GM23338 (cell line): ENCODE data around the gene RFWD3. TPM values are rescaled to one million over a fixed set of nuclear protein-coding genes. Genes with fewer than 3 reads are reported as not detected.
A peak's percentile ranks its signal among the peaks of the same experiment; 100 is the strongest.

ENCODE experiments used
- ATAC-seq: fragments of 200-7000 bp; cut with Tn5 transposase; 3 replicates; pipeline ENCODE4 v1.9.1; 2020
- DNase-seq: peaks from one replicate; pipeline ENCODE4 v3.0.0-alpha.2; 2015; ENCODE audit warnings: low spot score
- H2AFZ ChIP-seq: fragments of 200-600 bp; sonication (generic); 2 replicates; pipeline ENCODE4 v1.8.0; 2016; ENCODE audit warnings: antibody characterized with exemption, mild to moderate bottlenecking, moderate library complexity
- H3F3A ChIP-seq: fragments of 200-600 bp; sonication (generic); replicated peaks from 2 replicates; pipeline ENCODE4 v1.8.0; 2017; ENCODE audit warnings: antibody characterized with exemption, mixed run types, low read depth
- H3K27ac ChIP-seq: fragments of 200-600 bp; sonication (generic); 2 replicates; pipeline ENCODE4 v1.6.1; 2016; ENCODE audit warnings: low read depth
- H3K27me3 ChIP-seq: fragments of 200-600 bp; sonication (generic); 2 replicates; pipeline ENCODE4 v1.8.0; 2016; ENCODE audit warnings: mild to moderate bottlenecking, mixed run types, moderate library complexity; ENCODE audit not compliant: insufficient read depth
- H3K36me3 ChIP-seq: fragments of 200-600 bp; sonication (generic); 2 replicates; pipeline ENCODE4 v1.8.0; 2016; ENCODE audit warnings: mild to moderate bottlenecking; ENCODE audit not compliant: insufficient read depth
- H3K4me1 ChIP-seq: fragments of 200-600 bp; sonication (generic); 2 replicates; pipeline ENCODE4 v1.8.0; 2016; ENCODE audit warnings: mild to moderate bottlenecking, moderate library complexity; ENCODE audit not compliant: insufficient read depth
- H3K4me2 ChIP-seq: fragments of 200-600 bp; sonication (generic); 2 replicates; pipeline ENCODE4 v1.7.1; 2017; ENCODE audit warnings: mixed run types
- H3K4me3 ChIP-seq: fragments of 200-600 bp; sonication (generic); 2 replicates; pipeline ENCODE4 v1.6.1; 2016; ENCODE audit warnings: mixed run types
- H3K79me2 ChIP-seq: fragments of 200-600 bp; sonication (generic); replicated peaks from 2 replicates; pipeline ENCODE4 v1.8.0; 2017; ENCODE audit warnings: mild to moderate bottlenecking; ENCODE audit not compliant: insufficient read depth
- H3K9me2 ChIP-seq: fragments of 200-600 bp; sonication (generic); 2 replicates; pipeline ENCODE4 v1.8.0; 2017; ENCODE audit not compliant: insufficient read depth
- H4K20me1 ChIP-seq: fragments of 200-600 bp; sonication (generic); replicated peaks from 2 replicates; pipeline ENCODE4 v1.8.0; 2017; ENCODE audit warnings: mild to moderate bottlenecking; ENCODE audit not compliant: insufficient read depth
- H3K27ac Mint-ChIP-seq: 2 replicates; pipeline ENCODE4 v1.8.0; 2020; ENCODE audit warnings: inconsistent platforms, mild to moderate bottlenecking, moderate library complexity, mixed read lengths
- H3K27me3 Mint-ChIP-seq: 3 replicates; pipeline ENCODE4 v1.8.0; 2022; ENCODE audit warnings: low read depth, mild to moderate bottlenecking, moderate library complexity, mixed read lengths, inconsistent platforms; ENCODE audit not compliant: insufficient read depth, poor library complexity
- H3K36me3 Mint-ChIP-seq: 3 replicates; pipeline ENCODE4 v1.8.0; 2021; ENCODE audit warnings: low read depth, mild to moderate bottlenecking, inconsistent platforms, moderate library complexity, mixed read lengths
- H3K4me1 Mint-ChIP-seq: 3 replicates; pipeline ENCODE4 v1.8.0; 2020; ENCODE audit warnings: mild to moderate bottlenecking, inconsistent platforms, mixed read lengths
- H3K4me3 Mint-ChIP-seq: 3 replicates; pipeline ENCODE4 v1.8.0; 2021; ENCODE audit warnings: moderate library complexity, mild to moderate bottlenecking, inconsistent platforms, mixed read lengths
- H3K9me3 Mint-ChIP-seq: 3 replicates; pipeline ENCODE4 v1.8.0; 2020; ENCODE audit warnings: moderate library complexity, mild to moderate bottlenecking, inconsistent platforms, mixed read lengths
- CREB1 ChIP-seq: fragments of 250-450 bp; sonication (Bioruptor Pico); IDR thresholded peaks from 2 replicates; pipeline ENCODE4 v1.5.0; 2020; ENCODE audit warnings: low read depth, mild to moderate bottlenecking, moderate library complexity
- CTCF ChIP-seq, 2 experiments: fragments of 200-600 bp in 1 of 2; sonication (generic) in 1 of 2; conservative IDR thresholded peaks; 2 replicates each; pipeline versions ENCODE4 v1.5.1 to v1.6.1; 2016 to 2017; ENCODE audit warnings: antibody characterized with exemption in 2 of 2, low read depth in 2 of 2, mild to moderate bottlenecking in 2 of 2, moderate library complexity in 1 of 2
- EZH2 ChIP-seq: fragments of 200-600 bp; sonication (generic); IDR thresholded peaks from one replicate; pipeline ENCODE4 v1.8.0; 2017; ENCODE audit warnings: antibody characterized with exemption, mild to moderate bottlenecking, low read depth; ENCODE audit not compliant: unreplicated experiment
- EZH2phosphoT487 ChIP-seq: fragments of 200-600 bp; sonication (generic); IDR thresholded peaks from one replicate; pipeline ENCODE4 v1.8.1; 2018; ENCODE audit warnings: antibody characterized with exemption; ENCODE audit not compliant: unreplicated experiment
- JUNB ChIP-seq: IDR thresholded peaks from one replicate; pipeline ENCODE4 v1.6.1; 2016; ENCODE audit warnings: antibody characterized with exemption; ENCODE audit not compliant: unreplicated experiment
- NANOG ChIP-seq: IDR thresholded peaks from 2 replicates; pipeline ENCODE4 v1.6.1; 2016; ENCODE audit warnings: antibody characterized with exemption, borderline replicate concordance
- POLR2AphosphoS5 ChIP-seq: IDR thresholded peaks from 2 replicates; pipeline ENCODE4 v1.6.1; 2016; ENCODE audit warnings: antibody characterized with exemption, low read depth
- REST ChIP-seq: IDR thresholded peaks from one replicate; pipeline ENCODE4 v1.6.1; 2018; ENCODE audit warnings: antibody characterized with exemption; ENCODE audit not compliant: unreplicated experiment
- STAT1 ChIP-seq: IDR thresholded peaks from one replicate; pipeline ENCODE4 v1.6.1; 2016; ENCODE audit warnings: antibody characterized with exemption; ENCODE audit not compliant: unreplicated experiment
- ZNF114 ChIP-seq: fragments of 250-450 bp; sonication (Bioruptor Pico); IDR thresholded peaks from 2 replicates; pipeline ENCODE4 v1.5.0; 2020; ENCODE audit warnings: mild to moderate bottlenecking, moderate library complexity
- ZNF331 ChIP-seq: fragments of 250-450 bp; sonication (Bioruptor Pico); IDR thresholded peaks from 2 replicates; pipeline ENCODE4 v1.5.0; 2020; ENCODE audit warnings: low read depth, mild to moderate bottlenecking, moderate library complexity
- polyA plus RNA-seq: library from polyadenylated mRNA; unstranded; fragments of >200 nt; fragmentation: Nextera tagmentation; extraction: Ambion mirVana; gene quantifications from 2 replicates; pipeline ENCODE4 v1.2.1, GENCODE V29; 2016
- total RNA-seq: library from RNA; depleted of rRNA; stranded (reverse); fragments of >200 nt; shearing (Covaris generic); gene quantifications from 2 replicates; pipeline ENCODE4 v1.2.3, GENCODE V29; 2014
- TF ChIP-seq, protein P1 (sequence below): IDR thresholded peaks from 2 replicates; pipeline ENCODE4 v1.6.1; 2016; ENCODE audit warnings: antibody characterized with exemption
- TF ChIP-seq, protein P2 (sequence below): fragments of 250-450 bp; sonication (Bioruptor Pico); IDR thresholded peaks from 2 replicates; pipeline ENCODE4 v1.5.0; 2020; ENCODE audit warnings: mild to moderate bottlenecking, moderate library complexity

RFWD3 gene
- total and polyA plus RNA-seq, 2 experiments from 2014 or later = 27.6 to 113 TPM

GRCh38 chr16:74657870-74658642 lies 8.6 kb downstream of the RFWD3 start:
- H2AFZ ChIP-seq = no peak overlapping the region
- H3K79me2 ChIP-seq = peaks cover 100% of the 10 kb centered on the region
- no peak for ATAC-seq
- DNase-seq = no peak
- 0 out of 2 replicates have a peak overlapping the region, but pooled peaks have one; percentile 23 for H3K27ac ChIP-seq
- TF ChIP-seq EZH2 = no peak
- TF ChIP-seq, protein P1, sequence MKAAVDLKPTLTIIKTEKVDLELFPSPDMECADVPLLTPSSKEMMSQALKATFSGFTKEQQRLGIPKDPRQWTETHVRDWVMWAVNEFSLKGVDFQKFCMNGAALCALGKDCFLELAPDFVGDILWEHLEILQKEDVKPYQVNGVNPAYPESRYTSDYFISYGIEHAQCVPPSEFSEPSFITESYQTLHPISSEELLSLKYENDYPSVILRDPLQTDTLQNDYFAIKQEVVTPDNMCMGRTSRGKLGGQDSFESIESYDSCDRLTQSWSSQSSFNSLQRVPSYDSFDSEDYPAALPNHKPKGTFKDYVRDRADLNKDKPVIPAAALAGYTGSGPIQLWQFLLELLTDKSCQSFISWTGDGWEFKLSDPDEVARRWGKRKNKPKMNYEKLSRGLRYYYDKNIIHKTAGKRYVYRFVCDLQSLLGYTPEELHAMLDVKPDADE = no peak
- no peak for TF ChIP-seq POLR2AphosphoS5
- TF ChIP-seq CTCF (conservative IDR thresholded peaks at IDR 0.05; ENCODE audit: low read depth in 2 of 2) = no peak
- TF ChIP-seq STAT1 = no peak
- TF ChIP-seq EZH2phosphoT487 = no peak
- TF ChIP-seq CREB1 (CRISPR knock-in tag) = no peak
- TF ChIP-seq, protein P2, sequence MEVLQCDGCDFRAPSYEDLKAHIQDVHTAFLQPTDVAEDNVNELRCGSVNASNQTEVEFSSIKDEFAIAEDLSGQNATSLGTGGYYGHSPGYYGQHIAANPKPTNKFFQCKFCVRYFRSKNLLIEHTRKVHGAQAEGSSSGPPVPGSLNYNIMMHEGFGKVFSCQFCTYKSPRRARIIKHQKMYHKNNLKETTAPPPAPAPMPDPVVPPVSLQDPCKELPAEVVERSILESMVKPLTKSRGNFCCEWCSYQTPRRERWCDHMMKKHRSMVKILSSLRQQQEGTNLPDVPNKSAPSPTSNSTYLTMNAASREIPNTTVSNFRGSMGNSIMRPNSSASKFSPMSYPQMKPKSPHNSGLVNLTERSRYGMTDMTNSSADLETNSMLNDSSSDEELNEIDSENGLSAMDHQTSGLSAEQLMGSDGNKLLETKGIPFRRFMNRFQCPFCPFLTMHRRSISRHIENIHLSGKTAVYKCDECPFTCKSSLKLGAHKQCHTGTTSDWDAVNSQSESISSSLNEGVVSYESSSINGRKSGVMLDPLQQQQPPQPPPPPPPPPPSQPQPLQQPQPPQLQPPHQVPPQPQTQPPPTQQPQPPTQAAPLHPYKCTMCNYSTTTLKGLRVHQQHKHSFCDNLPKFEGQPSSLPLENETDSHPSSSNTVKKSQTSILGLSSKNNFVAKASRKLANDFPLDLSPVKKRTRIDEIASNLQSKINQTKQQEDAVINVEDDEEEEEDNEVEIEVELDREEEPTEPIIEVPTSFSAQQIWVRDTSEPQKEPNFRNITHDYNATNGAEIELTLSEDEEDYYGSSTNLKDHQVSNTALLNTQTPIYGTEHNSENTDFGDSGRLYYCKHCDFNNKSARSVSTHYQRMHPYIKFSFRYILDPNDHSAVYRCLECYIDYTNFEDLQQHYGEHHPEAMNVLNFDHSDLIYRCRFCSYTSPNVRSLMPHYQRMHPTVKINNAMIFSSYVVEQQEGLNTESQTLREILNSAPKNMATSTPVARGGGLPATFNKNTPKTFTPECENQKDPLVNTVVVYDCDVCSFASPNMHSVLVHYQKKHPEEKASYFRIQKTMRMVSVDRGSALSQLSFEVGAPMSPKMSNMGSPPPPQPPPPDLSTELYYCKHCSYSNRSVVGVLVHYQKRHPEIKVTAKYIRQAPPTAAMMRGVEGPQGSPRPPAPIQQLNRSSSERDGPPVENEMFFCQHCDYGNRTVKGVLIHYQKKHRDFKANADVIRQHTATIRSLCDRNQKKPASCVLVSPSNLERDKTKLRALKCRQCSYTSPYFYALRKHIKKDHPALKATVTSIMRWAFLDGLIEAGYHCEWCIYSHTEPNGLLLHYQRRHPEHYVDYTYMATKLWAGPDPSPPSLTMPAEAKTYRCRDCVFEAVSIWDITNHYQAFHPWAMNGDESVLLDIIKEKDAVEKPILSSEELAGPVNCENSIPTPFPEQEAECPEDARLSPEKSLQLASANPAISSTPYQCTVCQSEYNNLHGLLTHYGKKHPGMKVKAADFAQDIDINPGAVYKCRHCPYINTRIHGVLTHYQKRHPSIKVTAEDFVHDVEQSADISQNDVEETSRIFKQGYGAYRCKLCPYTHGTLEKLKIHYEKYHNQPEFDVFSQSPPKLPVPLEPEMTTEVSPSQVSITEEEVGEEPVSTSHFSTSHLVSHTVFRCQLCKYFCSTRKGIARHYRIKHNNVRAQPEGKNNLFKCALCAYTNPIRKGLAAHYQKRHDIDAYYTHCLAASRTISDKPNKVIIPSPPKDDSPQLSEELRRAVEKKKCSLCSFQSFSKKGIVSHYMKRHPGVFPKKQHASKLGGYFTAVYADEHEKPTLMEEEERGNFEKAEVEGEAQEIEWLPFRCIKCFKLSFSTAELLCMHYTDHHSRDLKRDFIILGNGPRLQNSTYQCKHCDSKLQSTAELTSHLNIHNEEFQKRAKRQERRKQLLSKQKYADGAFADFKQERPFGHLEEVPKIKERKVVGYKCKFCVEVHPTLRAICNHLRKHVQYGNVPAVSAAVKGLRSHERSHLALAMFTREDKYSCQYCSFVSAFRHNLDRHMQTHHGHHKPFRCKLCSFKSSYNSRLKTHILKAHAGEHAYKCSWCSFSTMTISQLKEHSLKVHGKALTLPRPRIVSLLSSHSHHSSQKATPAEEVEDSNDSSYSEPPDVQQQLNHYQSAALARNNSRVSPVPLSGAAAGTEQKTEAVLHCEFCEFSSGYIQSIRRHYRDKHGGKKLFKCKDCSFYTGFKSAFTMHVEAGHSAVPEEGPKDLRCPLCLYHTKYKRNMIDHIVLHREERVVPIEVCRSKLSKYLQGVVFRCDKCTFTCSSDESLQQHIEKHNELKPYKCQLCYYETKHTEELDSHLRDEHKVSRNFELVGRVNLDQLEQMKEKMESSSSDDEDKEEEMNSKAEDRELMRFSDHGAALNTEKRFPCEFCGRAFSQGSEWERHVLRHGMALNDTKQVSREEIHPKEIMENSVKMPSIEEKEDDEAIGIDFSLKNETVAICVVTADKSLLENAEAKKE = no peak
- no peak for TF ChIP-seq REST
- TF ChIP-seq JUNB = no peak
- TF ChIP-seq ZNF331 = no peak
- TF ChIP-seq NANOG = no peak
- no peak for TF ChIP-seq ZNF114 (CRISPR knock-in tag)
- peaks cover 11% of the 10 kb centered on the region for H3K4me1 Mint-ChIP-seq
- peaks cover 71% of the 10 kb centered on the region for H3K36me3 ChIP-seq
- H3K4me2 ChIP-seq = peak overlapping the region; percentile 21; the same call in 1 of the 2 replicates
- H3F3A ChIP-seq = peaks cover 10% of the 10 kb centered on the region
- no peak overlapping the region; the same call in 2 of the 3 replicates for H3K4me3 Mint-ChIP-seq
- no peaks in the 10 kb centered on the region for H3K27me3 ChIP-seq
- H3K4me3 ChIP-seq = no peak overlapping the region
- peaks cover 8% of the 10 kb centered on the region for H3K27me3 Mint-ChIP-seq
- peaks cover 88% of the 10 kb centered on the region for H4K20me1 ChIP-seq
- H3K4me1 ChIP-seq = no peaks in the 10 kb centered on the region
- no peaks in the 10 kb centered on the region; the same call in 2 of the 3 replicates for H3K9me3 Mint-ChIP-seq
- no peaks in the 10 kb centered on the region for H3K9me2 ChIP-seq
- no peak overlapping the region for H3K27ac Mint-ChIP-seq
- peaks cover 81% of the 10 kb centered on the region for H3K36me3 Mint-ChIP-seq
